Transverse colon (tissue), 4 donors: Measurements from ENCODE around the gene HELB.

Experiments used
- CTCF ChIP-seq, 5 experiments: fragments of 200-600 bp in 3 of 5; fragments of 450-650 bp in 2 of 5; sonication (generic) in 3 of 5; IDR thresholded peaks; 1 replicate in 2 of 5; 2 replicates in 3 of 5; pipeline ENCODE4 v1.5.1; 2016 to 2017; ENCODE audit warnings: antibody characterized with exemption in 5 of 5, inconsistent platforms in 3 of 5, mild to moderate bottlenecking in 2 of 5, moderate library complexity in 1 of 5
- EP300 ChIP-seq: sonication (generic); formaldehyde crosslinking; IDR thresholded peaks from one replicate; pipeline ENCODE4 v1.6.1; 2017; ENCODE audit warnings: antibody characterized with exemption, low read depth
- POLR2AphosphoS5 ChIP-seq, 3 donors: sonication (generic); formaldehyde crosslinking; IDR thresholded peaks; one replicate each; pipeline ENCODE4 v1.6.1; 2016; ENCODE audit warnings: antibody characterized with exemption in 3 of 3

- TF ChIP-seq EP300 (no peak), POLR2AphosphoS5 (IDR thresholded peaks at IDR 0.05) (no peak), CTCF (IDR thresholded peaks at IDR 0.05) (no peak)
These were observed 73.3 kb downstream of the HELB start for GRCh38 chr12:66375560-66375959.
